HG03039 (cell line): ENCODE measurements around the gene CCDC27.
"Not testable (repeated sequence)": the region's sequence is repeated elsewhere in the genome, so short reads cannot be mapped to it uniquely, and the experiment has no call there.

ENCODE experiments used
- ATAC-seq: cut with Tn5 transposase; IDR thresholded peaks from one replicate; pipeline ENCODE4 v1.9.1; 2021; ENCODE audit warnings: mild to moderate bottlenecking, moderate library complexity; ENCODE audit not compliant: unreplicated experiment

Gene CCDC27

DNA sequence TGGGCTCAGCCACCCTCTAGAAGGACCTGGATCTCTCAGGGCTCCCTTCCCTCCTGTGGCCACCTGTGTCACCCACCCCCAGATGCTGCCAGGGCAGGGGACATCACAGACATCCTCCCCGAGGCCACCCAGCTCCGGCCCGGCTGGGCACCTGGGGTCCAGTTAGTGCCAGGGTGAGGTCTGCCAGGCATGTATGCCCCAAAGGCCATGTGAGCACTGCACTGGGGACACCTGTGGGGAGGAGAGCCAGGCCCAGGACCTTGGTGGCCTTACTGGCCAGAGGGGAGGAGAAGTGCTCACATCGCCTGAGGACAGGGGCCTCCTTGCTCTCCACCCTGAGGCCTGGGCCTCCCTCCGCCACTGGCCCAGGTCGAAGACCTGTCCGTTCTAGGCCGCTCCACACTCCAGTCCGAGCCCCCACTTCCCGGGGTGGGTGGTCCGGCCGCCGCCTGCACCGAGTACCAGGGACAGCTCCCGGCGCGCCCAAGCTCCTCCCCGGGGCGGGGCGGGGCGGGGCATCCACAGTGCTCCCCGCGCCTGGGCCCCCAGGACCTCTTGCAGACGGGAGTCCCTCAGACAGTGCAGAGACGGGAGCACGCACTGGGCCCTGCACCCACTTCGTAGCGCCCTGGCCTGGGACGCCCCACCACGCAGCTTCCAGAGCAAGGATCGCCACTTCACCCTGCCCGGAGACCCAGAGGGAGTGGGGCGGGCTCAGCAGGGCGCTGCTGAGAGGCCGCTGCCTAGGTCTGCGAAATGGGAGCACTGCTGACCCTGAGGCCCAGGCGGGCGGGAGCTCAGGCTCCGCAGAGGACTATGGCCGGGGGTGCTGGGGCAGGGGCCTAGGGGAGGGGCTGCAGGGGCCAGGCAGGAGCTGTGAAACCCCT is 34.3 kb upstream of the CCDC27 start:
- no peak for ATAC-seq

DNA sequence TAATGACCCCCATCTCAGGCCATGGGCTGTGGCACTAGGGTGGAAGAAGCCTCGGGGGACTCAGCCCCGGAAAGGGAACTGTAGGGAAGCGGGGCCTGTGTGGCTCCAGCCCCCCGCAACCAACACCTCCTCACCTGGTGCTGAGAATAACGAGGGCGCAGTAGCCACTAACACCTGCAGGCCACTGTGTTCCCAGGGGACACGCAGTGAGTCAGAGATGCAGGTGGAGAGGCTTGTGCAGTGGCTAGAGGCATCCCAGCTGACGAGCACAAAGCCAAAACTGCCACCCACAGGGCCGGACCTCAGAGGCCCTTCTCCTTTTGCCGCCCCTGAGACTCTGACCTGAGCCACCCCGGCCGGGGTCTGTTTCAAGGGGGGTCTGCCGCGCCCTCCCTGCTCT is 33.5 kb upstream of the CCDC27 start:
- no peak for ATAC-seq

DNA sequence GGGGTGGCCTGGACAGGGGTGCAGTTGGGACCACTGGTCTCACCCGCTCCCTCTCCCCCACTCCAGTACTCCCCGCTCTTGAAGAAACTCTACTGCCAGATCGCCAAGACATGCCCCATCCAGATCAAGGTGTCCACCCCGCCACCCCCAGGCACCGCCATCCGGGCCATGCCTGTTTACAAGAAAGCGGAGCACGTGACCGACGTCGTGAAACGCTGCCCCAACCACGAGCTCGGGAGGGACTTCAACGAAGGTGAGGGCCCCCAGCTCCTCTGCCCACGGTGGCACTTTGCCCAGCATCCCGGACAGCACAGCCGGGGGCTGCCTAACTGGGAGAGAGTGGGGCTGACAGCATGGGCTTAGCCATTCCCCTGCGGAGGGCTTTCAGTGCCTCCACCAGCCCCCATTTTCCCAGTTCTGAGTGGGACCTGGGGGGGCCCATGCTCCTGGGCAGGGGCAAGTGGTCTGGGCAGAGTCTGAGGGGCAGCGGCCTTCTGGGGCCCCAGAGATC is 30.2 kb upstream of the CCDC27 start:
- ATAC-seq: no peak

DNA sequence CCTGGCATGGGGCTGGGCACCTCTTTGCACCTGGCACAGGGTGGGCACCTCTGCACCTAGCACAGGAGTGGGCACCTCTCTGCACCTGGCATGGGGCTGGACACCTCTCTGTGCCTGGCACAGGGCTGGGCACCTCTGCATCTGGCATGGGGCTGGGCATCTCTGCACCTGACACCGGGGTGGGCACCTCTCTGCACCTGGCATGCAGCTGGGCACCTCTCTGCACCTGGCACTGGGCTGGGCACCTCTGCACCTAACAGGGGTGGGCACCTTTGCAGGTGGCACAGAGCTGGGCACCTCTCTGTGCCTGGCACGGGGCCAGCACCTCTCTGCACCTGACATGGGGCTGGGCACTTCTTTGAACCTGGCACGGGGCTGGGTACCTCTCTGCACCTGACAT is 29.4 kb upstream of the CCDC27 start:
- no peak for ATAC-seq

DNA sequence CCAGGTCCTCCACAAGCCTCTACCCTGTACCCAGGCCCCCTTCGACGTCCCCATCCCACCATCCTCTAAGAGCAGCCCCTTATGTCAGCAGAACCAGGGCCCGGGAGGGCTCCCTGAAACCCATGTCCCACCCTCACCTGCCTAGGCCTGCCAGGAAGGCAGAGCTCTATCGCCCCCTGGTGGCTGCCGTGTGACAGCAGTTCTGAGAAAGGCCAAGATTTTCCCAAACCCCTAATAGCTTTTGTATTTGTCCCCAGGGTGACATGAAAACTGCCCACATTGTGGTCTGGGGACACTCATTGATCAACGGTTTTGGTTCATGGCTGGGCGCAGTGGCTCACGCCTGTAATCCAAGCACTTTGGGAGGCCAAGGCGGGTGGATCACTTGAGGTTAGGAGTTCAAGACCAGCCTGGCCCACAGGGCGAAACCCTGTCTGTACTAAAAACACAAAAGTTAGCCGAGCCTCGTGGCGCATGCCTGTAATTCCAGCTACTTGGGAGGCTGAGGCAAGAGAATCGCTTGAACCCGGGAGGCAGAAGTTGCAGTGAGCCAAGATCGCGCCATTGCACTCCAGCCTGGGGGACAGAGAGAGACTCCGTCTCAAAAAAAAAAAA is 27.7 kb upstream of the CCDC27 start:
- ATAC-seq: not testable (repeated sequence)

DNA sequence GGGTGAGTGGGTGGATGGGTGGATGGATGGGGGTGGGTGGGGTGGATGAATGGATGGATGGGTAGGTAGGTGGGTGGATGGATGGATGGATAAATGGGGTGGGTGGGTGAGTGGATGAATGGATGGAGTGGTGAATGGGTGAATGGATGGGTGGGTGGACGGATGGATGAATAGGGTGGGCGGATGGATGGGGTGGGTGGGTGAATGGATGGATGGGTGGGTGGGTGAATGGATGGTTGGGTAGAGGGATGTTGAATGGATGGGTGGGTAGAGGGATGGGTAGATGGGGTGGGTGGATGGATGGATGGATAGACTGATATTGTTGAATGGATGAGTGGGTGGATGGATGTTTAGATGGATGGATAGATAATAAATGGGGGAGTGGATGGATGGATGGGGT is 26.9 kb upstream of the CCDC27 start:
- no peak for ATAC-seq

DNA sequence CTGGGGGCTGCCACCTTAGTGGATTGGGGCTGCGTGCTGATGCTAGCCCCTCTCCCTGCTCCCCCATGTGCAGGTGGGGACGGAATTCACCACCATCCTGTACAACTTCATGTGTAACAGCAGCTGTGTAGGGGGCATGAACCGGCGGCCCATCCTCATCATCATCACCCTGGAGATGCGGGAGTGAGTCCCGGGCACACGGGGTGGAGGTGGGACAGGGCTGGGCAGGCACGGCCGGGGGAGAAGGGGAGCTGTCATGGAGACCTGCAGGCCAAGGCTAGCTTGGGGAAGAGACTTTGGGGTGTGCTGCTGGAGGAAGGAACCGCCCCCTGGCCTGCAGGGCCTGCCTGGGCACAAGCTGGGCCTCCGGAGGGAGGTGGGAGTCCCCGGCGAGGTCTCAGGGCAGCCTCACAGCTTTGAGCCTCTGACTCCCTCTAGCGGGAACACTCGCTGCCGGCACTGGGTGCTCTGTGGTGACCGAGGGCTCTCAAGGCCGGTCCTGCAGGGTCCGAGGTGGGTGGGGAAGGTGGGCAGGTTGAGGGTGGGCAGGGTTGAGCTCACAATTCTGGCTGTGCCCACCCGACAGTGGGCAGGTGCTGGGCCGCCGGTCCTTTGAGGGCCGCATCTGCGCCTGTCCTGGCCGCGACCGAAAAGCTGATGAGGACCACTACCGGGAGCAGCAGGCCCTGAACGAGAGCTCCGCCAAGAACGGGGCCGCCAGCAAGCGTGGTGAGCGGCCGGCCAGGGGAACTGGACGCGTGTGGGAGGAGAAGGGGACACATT is 25.0 kb upstream of the CCDC27 start:
- ATAC-seq: no peak

DNA sequence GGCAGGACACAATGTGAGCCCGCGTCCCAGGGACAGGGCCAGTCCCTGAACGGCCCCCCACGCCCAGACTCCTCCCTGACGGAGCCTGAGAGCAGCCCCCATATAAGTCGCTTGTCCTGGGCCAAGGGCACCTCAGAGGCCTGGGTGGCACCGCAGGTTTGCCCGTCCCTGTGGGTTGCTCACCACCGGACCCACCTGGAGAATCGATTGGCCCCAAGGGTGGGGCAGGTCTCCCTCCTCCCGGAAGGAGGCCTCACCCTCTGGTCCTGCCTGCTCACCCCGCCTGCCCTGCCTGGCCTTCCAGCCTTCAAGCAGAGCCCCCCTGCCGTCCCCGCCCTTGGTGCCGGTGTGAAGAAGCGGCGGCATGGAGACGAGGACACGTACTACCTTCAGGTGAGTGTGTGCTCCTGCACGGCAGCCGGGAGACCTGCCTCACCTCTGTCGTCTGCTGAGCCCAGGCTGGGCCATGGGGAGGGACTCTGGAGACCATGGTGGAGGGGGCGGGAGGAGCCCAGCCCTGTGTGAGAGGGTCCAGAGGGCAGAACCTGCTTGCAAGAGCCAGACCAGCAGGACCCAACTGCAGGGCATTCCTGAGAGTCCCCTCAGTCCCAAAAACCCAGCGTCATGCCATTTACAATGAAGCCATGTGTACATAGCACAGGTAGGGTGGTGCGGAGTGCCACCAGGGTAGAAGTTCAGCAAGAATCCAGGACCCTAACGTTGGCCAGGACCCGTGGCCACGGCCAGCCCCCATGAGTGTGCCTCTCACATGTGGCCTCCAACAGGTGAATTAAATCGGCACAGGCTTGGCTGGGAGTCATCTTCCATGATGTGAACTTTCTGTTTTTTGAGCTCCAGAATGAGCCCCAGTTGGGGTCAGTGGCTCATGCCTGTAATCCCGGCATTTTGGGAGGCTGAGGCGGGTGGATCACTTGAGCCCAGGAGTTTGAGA is 24.1 kb upstream of the CCDC27 start:
- no peak for ATAC-seq

DNA sequence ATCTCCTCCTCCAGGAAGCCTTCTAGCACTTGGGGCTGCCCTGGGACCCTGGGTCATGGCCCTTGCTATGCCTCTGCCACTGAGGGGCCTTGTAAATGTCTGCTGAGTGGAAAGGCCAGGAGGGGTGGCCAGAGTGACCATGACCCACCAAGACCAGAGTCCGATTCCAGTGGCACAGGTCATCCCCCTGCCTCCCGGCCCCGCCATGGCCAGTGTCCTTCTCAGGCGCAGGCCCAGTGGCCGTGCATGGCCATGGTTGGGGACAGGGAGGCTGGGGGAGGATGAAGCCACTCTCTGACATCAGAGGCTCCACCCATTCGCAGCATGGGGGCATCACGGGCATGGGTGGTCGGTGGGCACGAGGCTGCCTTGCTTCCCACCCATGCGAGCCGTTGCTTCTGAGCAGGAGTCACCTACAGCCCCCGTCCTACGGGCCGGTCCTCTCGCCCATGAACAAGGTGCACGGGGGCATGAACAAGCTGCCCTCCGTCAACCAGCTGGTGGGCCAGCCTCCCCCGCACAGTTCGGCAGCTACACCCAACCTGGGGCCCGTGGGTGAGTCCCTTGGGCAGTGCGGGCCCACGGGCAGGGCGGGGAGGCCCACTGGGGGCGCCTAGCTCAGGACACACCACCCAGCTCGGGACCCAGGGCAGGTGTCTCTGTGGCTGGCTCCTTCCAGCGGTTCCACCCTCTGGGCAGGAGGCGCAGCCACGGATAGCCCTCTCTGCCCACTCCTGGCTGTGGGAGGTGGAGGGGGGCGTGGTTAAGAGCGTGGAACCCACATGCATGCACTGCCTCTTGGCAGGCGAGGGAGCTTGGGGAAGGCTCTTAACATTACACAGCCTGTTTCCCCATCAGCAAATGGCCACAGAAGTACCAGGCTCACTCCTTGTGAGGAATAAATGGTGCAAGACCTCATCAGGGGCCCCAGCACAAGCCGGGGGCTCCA is 22.4 kb upstream of the CCDC27 start:
- no peak for ATAC-seq

DNA sequence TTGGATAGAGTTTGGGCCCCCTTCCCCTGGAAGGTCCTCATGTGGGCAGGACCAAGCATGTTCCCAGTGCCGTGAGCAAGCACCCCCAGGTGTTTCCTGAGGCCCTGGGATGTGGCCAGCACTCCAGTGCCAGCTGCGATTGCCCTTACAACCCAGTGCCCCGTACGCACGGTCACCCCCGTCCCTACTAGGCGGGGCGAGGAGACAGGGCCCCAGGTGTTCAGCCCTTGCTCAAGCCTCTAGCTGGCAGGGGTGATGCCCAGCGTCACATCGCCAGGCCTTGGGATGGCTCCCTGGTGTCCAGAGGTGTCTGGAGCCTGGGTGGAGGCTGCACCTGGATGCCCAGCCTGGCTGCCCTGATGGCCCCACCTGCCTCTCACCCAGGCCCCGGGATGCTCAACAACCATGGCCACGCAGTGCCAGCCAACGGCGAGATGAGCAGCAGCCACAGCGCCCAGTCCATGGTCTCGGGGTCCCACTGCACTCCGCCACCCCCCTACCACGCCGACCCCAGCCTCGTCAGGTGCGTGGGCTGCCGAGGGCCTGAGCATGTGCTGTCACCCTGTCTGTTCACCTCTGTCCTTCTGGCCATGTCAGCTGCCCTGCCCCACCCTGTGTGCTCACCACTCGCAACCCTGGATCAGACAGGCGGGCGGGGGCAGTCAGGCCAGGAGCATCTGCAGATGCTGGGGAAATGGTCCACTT is 21.6 kb upstream of the CCDC27 start:
- ATAC-seq: no peak

DNA sequence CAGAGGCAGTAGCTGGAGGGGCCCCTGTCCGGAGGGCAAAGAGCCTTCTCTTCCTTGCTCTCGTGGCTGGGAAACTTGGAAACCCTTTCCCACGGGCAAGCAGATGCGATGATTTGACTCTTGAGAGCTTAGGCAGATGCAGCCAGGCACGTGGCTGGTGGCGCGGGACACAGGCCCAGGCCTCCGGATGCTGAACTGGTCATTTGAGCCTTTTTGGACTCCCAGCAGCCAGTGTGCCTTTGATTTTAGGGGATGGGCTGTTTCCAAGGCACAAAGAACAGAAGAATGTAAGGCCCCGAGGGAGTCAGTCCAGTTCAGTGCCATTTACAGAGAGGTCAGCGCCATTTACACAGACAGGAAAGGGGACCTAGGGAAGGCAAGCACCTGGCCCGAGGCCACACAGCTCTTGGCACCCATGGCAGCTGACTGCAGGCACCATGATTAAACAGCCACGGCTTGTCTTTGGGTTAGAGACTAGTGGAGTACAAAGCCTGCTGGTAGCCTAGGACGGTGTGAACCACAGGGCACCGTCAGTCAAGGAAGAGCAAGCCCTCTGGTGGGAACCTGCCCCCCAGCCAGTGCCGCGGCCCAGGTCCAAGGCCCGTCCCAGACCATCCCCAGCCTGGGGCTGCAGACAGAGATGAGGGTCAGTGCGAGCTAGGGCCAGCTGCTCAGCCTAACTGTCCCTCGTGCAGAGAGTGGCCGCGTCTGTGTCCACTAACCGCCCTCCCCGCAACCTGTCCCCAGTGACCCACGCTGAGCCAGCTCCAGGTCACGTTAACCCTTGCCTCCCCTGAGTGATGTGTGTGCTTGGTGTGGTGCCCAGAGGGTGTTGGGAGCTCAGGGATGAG is 20.4 kb upstream of the CCDC27 start:
- ATAC-seq: no peak

DNA sequence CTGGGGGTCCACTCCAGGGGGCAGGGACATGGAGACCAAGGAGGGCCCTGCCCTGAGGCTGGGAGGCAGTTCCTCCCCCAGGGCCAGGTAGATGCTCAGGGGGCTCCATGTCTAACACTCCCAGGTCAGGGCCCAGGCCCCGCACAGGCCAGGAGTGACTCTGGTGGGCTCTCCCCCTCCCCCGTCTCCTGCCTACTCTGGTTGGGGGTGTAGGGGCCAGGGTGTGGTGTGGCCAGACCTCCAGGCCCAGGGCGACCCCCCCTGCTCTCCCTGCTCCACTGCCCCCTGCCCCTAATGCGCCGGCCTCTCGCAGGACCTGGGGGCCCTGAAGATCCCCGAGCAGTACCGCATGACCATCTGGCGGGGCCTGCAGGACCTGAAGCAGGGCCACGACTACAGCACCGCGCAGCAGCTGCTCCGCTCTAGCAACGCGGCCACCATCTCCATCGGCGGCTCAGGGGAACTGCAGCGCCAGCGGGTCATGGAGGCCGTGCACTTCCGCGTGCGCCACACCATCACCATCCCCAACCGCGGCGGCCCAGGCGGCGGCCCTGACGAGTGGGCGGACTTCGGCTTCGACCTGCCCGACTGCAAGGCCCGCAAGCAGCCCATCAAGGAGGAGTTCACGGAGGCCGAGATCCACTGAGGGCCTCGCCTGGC is 19.7 kb upstream of the CCDC27 start:
- no peak for ATAC-seq

DNA sequence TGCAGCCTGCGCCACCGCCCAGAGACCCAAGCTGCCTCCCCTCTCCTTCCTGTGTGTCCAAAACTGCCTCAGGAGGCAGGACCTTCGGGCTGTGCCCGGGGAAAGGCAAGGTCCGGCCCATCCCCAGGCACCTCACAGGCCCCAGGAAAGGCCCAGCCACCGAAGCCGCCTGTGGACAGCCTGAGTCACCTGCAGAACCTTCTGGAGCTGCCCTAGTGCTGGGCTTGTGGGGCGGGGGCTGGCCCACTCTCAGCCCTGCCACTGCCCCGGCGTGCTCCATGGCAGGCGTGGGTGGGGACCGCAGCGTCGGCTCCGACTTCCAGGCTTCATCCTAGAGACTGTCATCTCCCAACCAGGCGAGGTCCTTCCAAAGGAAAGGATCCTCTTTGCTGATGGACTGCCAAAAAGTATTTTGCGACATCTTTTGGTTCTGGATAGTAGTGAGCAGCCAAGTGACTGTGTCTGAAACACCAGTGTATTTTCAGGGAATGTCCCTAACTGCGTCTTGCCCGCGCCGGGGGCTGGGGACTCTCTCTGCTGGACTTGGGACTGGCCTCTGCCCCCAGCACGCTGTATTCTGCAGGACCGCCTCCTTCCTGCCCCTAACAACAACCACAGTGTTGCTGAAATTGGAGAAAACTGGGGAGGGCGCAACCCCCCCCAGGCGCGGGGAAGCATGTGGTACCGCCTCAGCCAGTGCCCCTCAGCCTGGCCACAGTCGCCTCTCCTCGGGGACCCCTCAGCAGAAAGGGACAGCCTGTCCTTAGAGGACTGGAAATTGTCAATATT is 19.0 kb upstream of the CCDC27 start:
- ATAC-seq: no peak

DNA sequence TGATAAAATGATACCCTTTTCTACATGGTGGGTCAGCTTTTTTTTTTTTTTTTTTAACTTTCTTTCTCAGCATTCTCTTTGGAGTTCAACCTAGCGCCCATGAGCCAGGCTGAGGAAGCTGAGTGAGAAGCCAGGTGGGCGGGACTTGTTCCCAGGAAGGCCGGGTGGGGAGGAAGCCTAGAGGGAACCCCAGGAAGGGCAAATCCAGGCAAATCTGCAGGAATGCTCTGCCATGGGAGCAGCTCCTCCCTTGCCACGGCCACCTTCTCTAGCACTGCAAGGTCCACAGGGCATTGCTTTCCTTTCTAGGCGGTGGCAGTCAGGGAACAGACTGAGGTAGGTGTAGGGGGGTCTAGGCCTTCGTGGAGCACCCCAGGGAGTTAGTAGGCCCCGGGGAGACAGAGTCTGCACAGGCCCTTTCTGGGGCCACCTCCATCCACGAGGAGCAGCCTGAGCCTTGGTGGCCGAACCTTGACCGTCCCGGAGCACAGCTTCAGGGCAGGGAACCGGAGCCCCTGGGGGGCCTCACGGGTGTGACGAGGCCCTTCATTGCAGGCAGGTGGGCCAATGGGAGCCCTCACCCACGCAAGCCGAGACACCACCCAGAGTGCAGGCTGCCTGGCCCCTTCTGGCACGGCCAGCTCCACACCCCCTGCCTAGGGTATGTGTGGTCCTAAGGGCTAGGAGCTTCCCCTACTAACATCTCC is 18.2 kb upstream of the CCDC27 start:
- no peak for ATAC-seq

DNA sequence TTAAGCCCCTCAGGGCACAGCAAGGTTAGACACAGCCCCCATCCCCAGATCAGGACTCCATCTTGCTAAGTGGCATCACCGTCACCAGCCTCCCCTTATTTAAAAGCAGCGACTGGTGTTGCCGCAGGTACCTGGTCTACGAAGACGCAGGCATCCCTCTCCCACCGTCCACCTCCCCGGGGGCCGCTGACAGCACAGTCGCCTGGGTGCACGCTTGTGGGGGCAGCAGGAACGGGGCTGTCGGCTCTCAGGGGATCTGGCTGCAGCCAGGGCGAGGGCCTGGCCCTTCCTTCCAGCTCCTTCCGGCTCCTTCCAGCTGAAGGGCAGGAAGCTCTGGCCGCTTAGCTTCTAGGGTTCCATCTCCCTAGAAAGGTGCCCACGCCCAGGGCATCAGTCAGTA is 17.6 kb upstream of the CCDC27 start:
- ATAC-seq: no peak
